HG02642 (cell line): ENCODE data around the gene RNF40.
"Not testable (repeated sequence)": the region's sequence is repeated elsewhere in the genome, so short reads cannot be mapped to it uniquely, and the experiment has no call there.

Experiments
- ATAC-seq: cut with Tn5 transposase; IDR thresholded peaks from one replicate; pipeline ENCODE4 v1.9.1; 2021; ENCODE audit warnings: mild to moderate bottlenecking; ENCODE audit not compliant: unreplicated experiment, poor library complexity

Gene RNF40

DNA sequence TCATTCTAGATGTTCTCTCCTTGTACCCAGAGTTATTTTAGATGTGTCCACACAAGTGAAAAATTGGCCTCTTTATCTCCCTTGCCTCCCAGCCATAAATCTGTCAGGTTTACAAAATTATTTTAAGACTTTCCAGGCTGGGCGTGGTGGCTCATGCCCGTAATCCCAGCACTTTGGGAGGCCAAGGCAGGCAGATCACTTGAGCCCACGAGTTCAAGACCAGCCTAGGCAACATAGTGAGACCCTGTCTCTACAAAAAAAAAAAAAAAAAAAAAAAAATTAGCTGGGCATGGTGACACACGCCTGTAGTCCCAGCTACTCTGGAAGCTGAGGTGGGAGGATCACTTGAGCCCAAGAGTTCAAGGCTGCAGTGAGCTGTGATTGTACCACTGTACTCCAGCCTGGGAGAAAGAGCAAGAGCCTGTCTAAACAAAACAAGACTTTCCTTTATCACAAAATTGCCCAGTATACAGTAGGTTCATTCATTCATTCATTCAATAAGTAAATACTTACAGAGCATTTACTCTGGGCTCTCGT lies 46.8 kb downstream of the RNF40 start:
- not testable (repeated sequence) for ATAC-seq

DNA sequence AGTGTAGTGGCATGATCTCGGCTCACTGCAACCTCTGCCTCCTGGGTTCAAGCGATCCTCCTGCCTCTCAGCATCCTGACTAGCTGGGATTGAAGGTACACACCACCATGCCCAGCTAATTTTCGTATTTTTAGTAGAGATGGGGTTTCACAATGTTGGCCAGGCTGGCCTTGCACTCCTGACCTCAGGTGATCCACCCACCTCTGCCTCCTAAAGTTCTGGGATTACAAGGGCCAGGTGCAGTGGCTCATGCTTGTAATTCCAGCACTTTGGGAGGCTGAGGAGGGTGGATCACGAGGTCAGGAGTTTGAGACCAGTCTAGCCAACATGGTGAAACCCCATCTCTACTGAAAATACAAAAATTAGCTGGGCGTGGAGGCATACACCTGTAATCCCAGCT lies 47.6 kb downstream of the RNF40 start:
- not testable (repeated sequence) for ATAC-seq

DNA sequence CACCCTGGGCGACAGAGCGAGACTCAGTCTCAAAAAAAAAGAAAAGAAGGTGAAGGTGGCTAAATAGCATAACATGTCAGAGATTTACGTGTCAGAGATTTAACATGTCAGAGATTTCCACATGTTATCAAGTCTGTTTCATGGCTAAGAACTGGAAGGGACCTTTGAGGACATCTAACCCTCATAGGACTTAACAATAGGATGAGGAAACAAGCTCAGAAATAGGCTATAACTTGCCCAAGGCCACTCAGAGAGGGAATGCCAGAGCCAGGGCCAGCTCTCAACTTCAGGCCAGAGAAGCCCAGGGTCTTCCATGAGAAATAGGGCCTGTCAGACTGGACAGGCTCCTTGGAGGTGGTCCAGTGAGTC lies 51.7 kb downstream of the RNF40 start:
- peak; percentile 12 for ATAC-seq

DNA sequence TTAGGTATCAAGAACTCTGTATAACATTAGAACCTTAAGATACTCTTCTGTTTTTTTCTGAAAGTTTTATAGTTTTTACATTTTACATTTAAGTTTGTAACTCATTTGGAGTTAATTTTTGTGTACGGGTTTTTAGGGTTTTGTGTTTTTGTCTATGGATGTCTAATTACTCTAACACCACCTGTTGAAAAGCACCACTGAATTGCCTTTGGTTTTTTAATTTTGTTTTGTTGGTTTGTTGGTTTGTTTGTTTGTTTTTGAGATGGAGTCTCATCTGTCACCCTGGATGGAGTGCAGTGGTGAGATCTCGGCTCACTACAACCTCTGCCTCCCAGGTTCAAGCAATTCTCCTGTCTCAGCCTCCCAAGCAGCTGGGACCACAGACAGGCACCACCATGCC lies 54.6 kb downstream of the RNF40 start:
- no peak for ATAC-seq

DNA sequence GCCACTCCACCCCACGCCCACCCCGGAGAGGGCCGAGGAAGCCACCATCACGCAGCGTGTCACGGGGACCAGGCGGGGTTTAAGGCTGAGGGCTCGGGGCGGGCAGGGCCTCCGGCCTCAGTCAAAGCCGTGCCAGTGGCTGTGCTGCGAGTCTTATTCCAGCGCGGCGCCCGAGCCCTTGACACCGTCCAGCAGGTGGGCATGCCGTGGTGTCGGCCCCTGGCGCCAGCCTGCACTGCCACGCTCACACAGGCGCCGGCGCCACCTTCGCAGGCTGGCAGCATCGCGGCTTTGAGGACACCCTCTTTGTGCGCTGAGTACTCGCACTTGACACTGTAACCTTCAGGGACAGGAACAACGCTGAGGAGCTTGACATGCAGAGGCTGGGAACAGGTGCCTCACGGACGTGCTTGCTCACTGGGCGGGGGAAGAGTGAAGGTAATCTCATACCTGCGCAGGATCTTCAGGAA lies 58.9 kb downstream of the RNF40 start:
- no peak for ATAC-seq

DNA sequence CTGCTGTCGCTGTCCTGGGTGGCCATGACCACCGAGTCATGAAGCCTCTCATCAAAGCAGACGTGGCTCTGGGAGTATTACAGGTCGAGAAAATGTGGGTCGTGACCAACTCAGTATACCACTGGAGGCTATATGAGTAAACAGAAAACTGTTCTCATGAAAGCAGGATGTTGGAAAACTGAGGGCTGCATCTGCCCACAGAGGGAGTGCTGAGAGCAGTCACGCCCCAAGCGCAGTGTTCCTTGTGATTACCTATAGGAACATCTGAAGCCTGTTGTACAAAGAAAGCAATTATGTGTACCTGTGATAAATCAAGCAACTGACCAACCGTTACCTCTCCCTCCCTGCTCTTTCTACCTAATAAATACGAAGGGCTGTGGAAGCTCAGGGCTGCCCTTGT lies 59.3 kb downstream of the RNF40 start:
- not testable (repeated sequence) for ATAC-seq

DNA sequence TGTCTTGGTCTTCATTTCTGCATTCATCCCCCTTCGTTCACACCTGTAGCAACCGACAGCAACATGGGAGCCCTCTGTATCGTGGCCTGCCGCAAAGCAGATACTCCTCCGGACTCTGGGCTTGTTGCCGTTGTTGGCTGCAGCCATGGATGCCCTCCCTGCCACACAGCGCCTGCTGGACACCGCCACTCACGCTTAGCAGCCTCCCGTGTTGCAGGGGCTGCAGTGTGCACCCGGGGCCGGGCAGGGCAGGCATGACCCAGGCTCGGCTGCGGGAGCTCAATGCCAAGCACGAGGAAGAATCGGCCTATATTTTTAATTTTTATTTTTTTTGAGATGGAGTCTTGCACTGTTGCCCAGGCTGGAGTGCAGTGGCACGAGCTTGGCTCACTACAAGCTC lies 59.8 kb downstream of the RNF40 start:
- no peak for ATAC-seq
